HUES6 (cell line): ENCODE data around the gene RGS12.

ENCODE experiments used
- H3K27ac ChIP-seq: 2 replicates; pipeline ENCODE4 v1.7.0; 2013; ENCODE audit warnings: low read depth, mild to moderate bottlenecking, low read length, inconsistent platforms
- H3K27me3 ChIP-seq: 2 replicates; pipeline ENCODE4 v1.6.1; 2013; ENCODE audit warnings: low read length; ENCODE audit not compliant: control insufficient read depth, insufficient read depth
- H3K36me3 ChIP-seq: 2 replicates; pipeline ENCODE4 v1.6.1; 2013; ENCODE audit warnings: low read length; ENCODE audit not compliant: control insufficient read depth, insufficient read depth
- H3K4me1 ChIP-seq: 2 replicates; pipeline ENCODE4 v1.6.1; 2013; ENCODE audit warnings: low read length; ENCODE audit not compliant: control insufficient read depth, insufficient read depth
- H3K4me3 ChIP-seq: 2 replicates; pipeline ENCODE4 v1.5.1; 2013; ENCODE audit warnings: low read depth, low read length
- H3K9ac ChIP-seq: one replicate; pipeline ENCODE4 v1.6.1; 2013; ENCODE audit warnings: mild to moderate bottlenecking, low read length
- H3K9me3 ChIP-seq: 2 replicates; pipeline ENCODE4 v1.6.1; 2013; ENCODE audit warnings: low read depth, low read length; ENCODE audit not compliant: control insufficient read depth, insufficient read depth

Gene RGS12

DNA sequence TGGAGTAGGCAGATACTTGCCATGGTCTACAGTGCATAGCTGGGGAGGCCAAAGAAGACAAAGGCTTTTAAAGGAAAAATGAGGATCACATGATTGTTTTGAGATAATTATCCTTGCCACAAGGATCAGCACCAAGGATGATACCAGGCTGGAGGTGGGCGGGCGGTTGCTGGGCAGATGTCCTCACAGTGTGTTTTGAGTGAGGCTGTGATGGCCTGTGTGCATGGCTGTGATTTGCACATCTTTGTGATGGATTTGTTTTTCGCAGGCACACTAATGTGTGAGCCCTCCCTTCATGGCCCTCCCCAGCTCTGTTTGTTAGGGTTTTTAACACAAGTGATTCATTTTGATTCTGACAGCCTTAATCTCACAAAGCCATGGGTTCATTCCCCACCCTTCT lies 46.8 kb downstream of the RGS12 start:
- Histone ChIP-seq H3K27ac (no peak overlapping the region), H3K9ac (no peak overlapping the region), H3K4me3 (no peak overlapping the region), H3K9me3 (no peaks in the 10 kb centered on the region), H3K27me3 (no peaks in the 10 kb centered on the region), H3K4me1 (peaks cover 5% of the 10 kb centered on the region; the same call in 1 of the 2 replicates), H3K36me3 (no peaks in the 10 kb centered on the region)

DNA sequence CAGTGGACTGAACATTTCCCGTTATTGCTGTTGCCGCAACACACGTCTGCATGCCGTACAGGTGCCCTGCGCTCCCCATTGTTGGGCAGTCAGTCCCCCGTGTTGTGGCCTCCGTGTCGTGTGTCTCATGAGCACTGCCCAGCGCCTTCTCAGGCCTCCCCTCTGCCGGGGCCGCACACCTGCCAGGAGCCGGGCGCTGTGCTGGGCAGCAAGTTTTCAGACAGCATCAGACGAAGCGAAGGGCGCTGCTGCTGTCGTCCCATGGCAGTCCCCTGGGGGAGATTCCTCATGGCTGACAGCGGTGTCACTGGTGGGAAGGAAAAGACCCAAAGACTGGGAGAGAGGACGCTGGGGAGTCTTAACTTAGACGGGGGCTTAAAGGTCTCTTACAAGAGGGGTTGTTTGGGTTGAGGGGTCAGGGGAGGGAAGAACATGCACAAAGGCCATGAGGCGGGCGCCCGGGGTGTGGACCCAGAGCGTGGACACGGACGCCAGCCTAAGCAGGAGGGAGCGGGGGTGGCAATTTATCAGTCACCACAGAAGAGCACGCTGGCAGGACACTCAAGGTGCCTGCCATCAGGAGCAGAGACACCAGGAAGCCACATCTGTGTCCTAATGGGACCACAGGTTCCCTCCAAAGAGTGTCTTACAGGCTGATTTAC lies 47.3 kb downstream of the RGS12 start:
- no peak overlapping the region for H3K27ac ChIP-seq
- H3K36me3 ChIP-seq = no peaks in the 10 kb centered on the region
- no peak overlapping the region for H3K9ac ChIP-seq

DNA sequence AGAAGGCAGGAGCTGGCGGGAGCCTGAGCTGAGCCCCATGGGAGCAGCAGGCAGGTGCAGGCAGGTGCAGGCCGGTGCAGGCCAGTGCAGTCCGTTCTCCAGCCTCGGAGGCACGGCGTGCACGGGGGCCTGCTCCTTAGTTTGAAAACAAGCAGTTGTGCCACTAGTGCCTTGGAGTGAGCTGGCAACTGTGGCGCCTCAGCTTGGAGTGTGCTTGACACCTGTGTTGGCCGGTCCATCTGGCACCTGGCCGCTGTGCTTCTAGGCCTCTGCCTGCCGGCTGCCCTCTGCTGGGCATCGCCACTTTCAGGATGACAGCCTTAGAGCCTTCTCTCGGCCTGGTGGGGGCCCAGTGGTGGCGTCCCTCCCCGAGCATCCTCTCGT lies 47.9 kb downstream of the RGS12 start:
- Histone ChIP-seq H3K4me1 (peaks cover 5% of the 10 kb centered on the region; the same call in 1 of the 2 replicates), H3K27ac (no peak overlapping the region), H3K36me3 (no peaks in the 10 kb centered on the region), H3K4me3 (no peak overlapping the region), H3K27me3 (no peaks in the 10 kb centered on the region), H3K9me3 (no peaks in the 10 kb centered on the region), H3K9ac (no peak overlapping the region)

More for the DNA sequence above, 47.3 kb downstream of the RGS12 start:
- H3K9me3 ChIP-seq = no peaks in the 10 kb centered on the region
- peaks cover 5% of the 10 kb centered on the region; the same call in 1 of the 2 replicates for H3K4me1 ChIP-seq
- no peaks in the 10 kb centered on the region for H3K27me3 ChIP-seq
- no peak overlapping the region for H3K4me3 ChIP-seq

DNA sequence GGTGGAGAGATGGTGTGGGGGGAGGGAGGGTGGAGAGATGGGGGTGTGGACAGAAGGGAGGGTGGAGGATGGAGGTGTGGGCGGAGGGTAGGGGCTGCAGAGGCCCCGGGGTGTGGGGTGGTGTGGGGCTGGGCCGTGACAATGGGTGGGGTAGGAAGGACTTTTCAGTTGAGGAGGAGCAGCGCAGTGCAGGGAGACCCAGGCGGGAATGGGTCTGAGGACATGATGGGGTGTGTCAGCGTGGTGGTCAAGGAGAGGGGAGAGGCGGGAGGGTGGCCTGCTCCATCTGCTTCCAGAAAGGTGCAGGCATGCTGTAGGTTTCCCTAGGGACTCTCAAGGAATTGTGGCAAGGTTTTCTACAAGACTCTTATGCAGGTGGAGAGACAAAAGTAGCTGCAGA lies 48.9 kb downstream of the RGS12 start:
- Histone ChIP-seq H3K9ac (no peak overlapping the region), H3K27ac (no peak overlapping the region), H3K4me3 (no peak overlapping the region), H3K27me3 (no peaks in the 10 kb centered on the region), H3K4me1 (peaks cover 5% of the 10 kb centered on the region; the same call in 1 of the 2 replicates), H3K36me3 (no peaks in the 10 kb centered on the region), H3K9me3 (no peaks in the 10 kb centered on the region)

DNA sequence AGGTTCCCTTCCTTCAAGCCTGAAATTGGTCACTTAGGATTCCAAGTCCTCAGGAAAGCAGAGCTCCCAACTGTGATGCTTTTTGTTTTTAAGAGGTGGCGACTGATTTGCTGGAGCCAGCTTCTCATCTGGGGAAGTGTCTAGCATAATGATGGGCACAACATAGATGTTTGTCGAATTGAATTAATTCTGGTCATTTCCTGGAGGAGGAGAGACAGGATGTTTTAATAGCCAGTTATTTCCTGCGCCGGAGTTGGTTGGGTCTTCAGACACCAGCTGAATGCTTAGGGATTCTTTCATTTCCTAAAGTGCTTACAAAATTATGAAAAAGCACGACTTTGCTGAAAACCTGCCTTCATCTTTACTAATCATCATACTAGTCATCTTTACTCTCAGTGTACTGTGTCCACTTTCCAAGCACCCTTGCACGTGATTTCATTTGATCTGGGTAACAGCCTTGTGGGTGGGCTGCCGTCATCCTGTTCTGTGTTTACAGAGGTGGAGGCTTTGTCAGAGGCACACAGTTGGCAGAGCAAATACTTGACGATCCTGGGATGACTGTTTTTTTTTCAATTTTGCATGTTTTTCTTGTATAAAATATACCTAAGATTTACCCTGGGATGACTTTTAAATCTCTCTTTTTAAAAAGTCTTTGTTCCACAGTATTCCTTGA lies 49.5 kb downstream of the RGS12 start:
- Histone ChIP-seq H3K36me3 (no peaks in the 10 kb centered on the region), H3K27ac (no peak overlapping the region), H3K4me1 (peaks cover 5% of the 10 kb centered on the region; the same call in 1 of the 2 replicates), H3K9ac (no peak overlapping the region), H3K27me3 (no peaks in the 10 kb centered on the region), H3K4me3 (no peak overlapping the region), H3K9me3 (no peaks in the 10 kb centered on the region)
